Fibroblast of lung (primary cell): Measurements from ENCODE around the gene MROH8. TPM values are rescaled to one million over a fixed set of nuclear protein-coding genes. Genes with fewer than 3 reads are reported as not detected.

Experiments used
- DNase-seq, 2 donors: peaks; one replicate each; pipeline versions ENCODE4 v3.0.0 to v3.0.0-alpha.2; 2010; ENCODE audit warnings: low read depth in 2 of 2
- H2AFZ ChIP-seq: 2 replicates; pipeline ENCODE4 v1.5.1; 2012; ENCODE audit warnings: low read length, control low read depth, inconsistent platforms
- H3K27ac ChIP-seq: 2 replicates; pipeline ENCODE4 v1.5.1; 2011; ENCODE audit warnings: low read length, control low read depth; ENCODE audit not compliant: insufficient read depth
- H3K27me3 ChIP-seq: 2 replicates; pipeline ENCODE4 v1.5.1; 2011; ENCODE audit warnings: mild to moderate bottlenecking, low read length; ENCODE audit not compliant: control insufficient read depth, insufficient read depth
- H3K36me3 ChIP-seq: 2 replicates; pipeline ENCODE4 v1.5.1; 2011; ENCODE audit warnings: low read length; ENCODE audit not compliant: control insufficient read depth, insufficient read depth
- H3K4me1 ChIP-seq: 2 replicates; pipeline ENCODE4 v1.5.1; 2011; ENCODE audit warnings: low read length; ENCODE audit not compliant: control insufficient read depth, insufficient read depth; ENCODE audit errors: extremely low read depth
- H3K4me2 ChIP-seq: 2 replicates; pipeline ENCODE4 v1.5.1; 2011; ENCODE audit warnings: low read length, control low read depth; ENCODE audit not compliant: insufficient read depth; ENCODE audit errors: extremely low read depth
- H3K4me3 ChIP-seq, 4 experiments: fragments of 200-600 bp in 1 of 4; sonication (generic) in 1 of 4; replicated peaks in 1 of 4; 2 replicates each; pipeline ENCODE4 v1.5.1; 2011 to 2016; ENCODE audit warnings: low read length in 4 of 4, low read depth in 3 of 4, mild to moderate bottlenecking in 3 of 4, control low read depth in 2 of 4, inconsistent platforms in 1 of 4, mixed read lengths in 1 of 4; ENCODE audit not compliant: insufficient read depth in 1 of 4; ENCODE audit errors: control extremely low read depth in 1 of 4
- H3K79me2 ChIP-seq: 2 replicates; pipeline ENCODE4 v1.5.1; 2012; ENCODE audit warnings: mild to moderate bottlenecking, low read length, inconsistent platforms; ENCODE audit not compliant: control insufficient read depth, insufficient read depth
- H3K9ac ChIP-seq: 2 replicates; pipeline ENCODE4 v1.5.1; 2011; ENCODE audit warnings: mild to moderate bottlenecking, low read length, control low read depth; ENCODE audit not compliant: insufficient read depth
- H3K9me3 ChIP-seq: 2 replicates; pipeline ENCODE4 v1.5.1; 2012; ENCODE audit warnings: low read depth, low read length; ENCODE audit not compliant: control insufficient read depth, insufficient read depth
- H4K20me1 ChIP-seq: 2 replicates; pipeline ENCODE4 v1.5.1; 2011; ENCODE audit warnings: low read length; ENCODE audit not compliant: control insufficient read depth, insufficient read depth; ENCODE audit errors: extremely low read depth
- EZH2 ChIP-seq: IDR thresholded peaks from 2 replicates; pipeline ENCODE4 v1.5.1; 2012; ENCODE audit warnings: low read length, control low read depth, mild to moderate bottlenecking; ENCODE audit errors: missing control alignments
- polyA plus RNA-seq, 2 donors: library from polyadenylated mRNA; depleted of rRNA in 1 of 2; stranded (reverse) in 1 of 2; unstranded in 1 of 2; fragments of >200 nt; gene quantifications; 2 replicates each; pipeline ENCODE4 v1.2.1, GENCODE V29; 2011 to 2012; ENCODE audit warnings: missing spikeins in 1 of 2
- total RNA-seq: library from RNA; depleted of rRNA; stranded (reverse); fragments of >200 nt; gene quantifications from 2 replicates; pipeline ENCODE4 v1.2.1, GENCODE V29; 2014
- TF ChIP-seq, protein P1 (sequence below), 2 donors: IDR thresholded peaks in 1 of 2; conservative IDR thresholded peaks in 1 of 2; 1 replicate in 1 of 2; 2 replicates in 1 of 2; pipeline ENCODE4 v1.5.1; 2011 to 2012; ENCODE audit warnings: low read length in 2 of 2, control low read depth in 1 of 2, inconsistent platforms in 1 of 2, low read depth in 1 of 2, mild to moderate bottlenecking in 1 of 2

MROH8 gene
- total and polyA plus RNA-seq, 2 donors (not counting 1 experiment from before 2014, with no cell fraction given), result 1.2 to 2.9 TPM

DNA sequence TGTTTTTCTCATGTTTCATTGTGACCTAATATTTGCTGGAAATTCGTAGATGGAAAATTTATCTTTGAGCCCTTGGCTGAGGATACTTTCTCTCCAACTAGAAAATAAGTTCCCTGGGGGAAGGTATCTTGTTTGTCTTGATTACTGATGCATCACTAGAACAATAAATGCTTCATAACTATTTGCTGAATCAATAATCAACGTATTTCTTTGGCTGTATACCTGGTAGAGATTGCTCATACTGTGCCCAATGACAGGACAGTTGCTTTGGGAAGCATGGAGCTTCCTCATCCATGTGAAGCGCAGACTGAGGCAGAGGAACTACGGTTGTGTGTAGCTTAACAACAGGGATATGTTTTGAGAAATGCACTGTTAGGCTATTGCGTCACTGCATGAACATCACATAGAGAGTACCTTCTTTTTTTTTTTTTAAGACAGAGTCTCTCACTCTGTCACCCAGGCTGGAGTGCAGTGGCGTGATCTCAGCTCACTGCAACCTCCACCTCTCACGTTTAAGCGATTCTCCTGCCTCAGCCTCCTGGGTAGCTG lies 34.4 kb downstream of the MROH8 start:
- Histone ChIP-seq H4K20me1 (no peaks in the 10 kb centered on the region), H2AFZ (no peak overlapping the region), H3K9me3 (no peaks in the 10 kb centered on the region), H3K4me3 (no peak overlapping the region), H3K79me2 (no peaks in the 10 kb centered on the region), H3K36me3 (no peaks in the 10 kb centered on the region), H3K4me2 (no peak overlapping the region), H3K4me1 (no peaks in the 10 kb centered on the region), H3K9ac (no peak overlapping the region), H3K27ac (no peak overlapping the region), H3K27me3 (no peaks in the 10 kb centered on the region)
- no peak for DNase-seq
- TF ChIP-seq, protein P1, sequence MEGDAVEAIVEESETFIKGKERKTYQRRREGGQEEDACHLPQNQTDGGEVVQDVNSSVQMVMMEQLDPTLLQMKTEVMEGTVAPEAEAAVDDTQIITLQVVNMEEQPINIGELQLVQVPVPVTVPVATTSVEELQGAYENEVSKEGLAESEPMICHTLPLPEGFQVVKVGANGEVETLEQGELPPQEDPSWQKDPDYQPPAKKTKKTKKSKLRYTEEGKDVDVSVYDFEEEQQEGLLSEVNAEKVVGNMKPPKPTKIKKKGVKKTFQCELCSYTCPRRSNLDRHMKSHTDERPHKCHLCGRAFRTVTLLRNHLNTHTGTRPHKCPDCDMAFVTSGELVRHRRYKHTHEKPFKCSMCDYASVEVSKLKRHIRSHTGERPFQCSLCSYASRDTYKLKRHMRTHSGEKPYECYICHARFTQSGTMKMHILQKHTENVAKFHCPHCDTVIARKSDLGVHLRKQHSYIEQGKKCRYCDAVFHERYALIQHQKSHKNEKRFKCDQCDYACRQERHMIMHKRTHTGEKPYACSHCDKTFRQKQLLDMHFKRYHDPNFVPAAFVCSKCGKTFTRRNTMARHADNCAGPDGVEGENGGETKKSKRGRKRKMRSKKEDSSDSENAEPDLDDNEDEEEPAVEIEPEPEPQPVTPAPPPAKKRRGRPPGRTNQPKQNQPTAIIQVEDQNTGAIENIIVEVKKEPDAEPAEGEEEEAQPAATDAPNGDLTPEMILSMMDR (conservative IDR thresholded peaks at IDR 0.05 in 1 of 2, IDR thresholded peaks at IDR 0.05 in 1 of 2; ENCODE audit: low read depth in 1 of 2, low read length in 2 of 2), result no peak
- no peak for TF ChIP-seq EZH2

DNA sequence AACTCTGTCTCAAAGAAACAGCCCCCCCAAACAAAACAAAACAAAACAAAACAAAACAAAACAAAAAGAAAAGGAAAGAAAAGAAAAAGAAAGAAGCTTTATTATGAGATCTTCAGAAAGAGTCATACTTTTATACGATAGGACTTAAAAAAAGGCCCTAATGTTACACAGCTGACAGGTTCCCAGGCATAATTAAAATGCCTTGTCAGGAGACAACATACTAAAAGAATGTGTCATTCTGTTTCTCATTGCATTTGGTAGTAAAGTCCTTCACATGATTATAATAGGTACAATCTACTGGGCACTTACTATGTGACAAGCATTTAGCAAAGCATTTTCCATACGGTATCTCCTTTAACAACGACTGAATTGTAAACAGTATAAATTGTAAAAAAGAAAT lies 36.6 kb downstream of the MROH8 start:
- no peak overlapping the region for H3K4me3 ChIP-seq
- TF ChIP-seq EZH2, result no peak
- TF ChIP-seq, protein P1 (conservative IDR thresholded peaks at IDR 0.05 in 1 of 2, IDR thresholded peaks at IDR 0.05 in 1 of 2; ENCODE audit: low read depth in 1 of 2, low read length in 2 of 2), result no peak
- no peaks in the 10 kb centered on the region for H4K20me1 ChIP-seq
- H3K4me2 ChIP-seq, result no peak overlapping the region
- no peaks in the 10 kb centered on the region for H3K27me3 ChIP-seq
- H3K9me3 ChIP-seq, result no peaks in the 10 kb centered on the region
- no peaks in the 10 kb centered on the region for H3K36me3 ChIP-seq
- DNase-seq, result peak in 1 of 2 donors; percentile 39
- H3K27ac ChIP-seq, result no peak overlapping the region
- H3K79me2 ChIP-seq, result no peaks in the 10 kb centered on the region
- no peaks in the 10 kb centered on the region for H3K4me1 ChIP-seq
- no peak overlapping the region for H2AFZ ChIP-seq
- no peak overlapping the region for H3K9ac ChIP-seq

DNA sequence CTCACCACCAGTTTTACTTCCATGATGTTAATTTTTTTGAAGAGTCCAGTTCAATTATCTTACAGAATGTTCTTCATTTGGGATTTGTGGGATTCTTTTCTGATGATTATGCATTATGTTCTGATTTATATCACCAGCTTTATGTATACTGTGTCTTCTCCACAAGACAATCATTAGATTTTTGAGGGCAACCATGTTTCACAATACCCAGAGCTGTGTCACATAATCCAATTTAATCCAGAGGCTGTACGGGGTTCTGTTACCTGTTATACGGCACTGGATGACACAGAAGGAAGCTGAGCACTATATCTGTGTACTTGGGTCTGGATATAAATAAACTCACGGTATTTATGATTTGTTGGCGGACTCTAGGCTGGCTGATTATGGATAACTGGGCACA lies 41.8 kb downstream of the MROH8 start:
- Histone ChIP-seq H3K27ac (no peak overlapping the region), H3K9ac (no peak overlapping the region), H3K27me3 (no peaks in the 10 kb centered on the region), H3K36me3 (no peaks in the 10 kb centered on the region), H3K4me2 (no peak overlapping the region), H4K20me1 (no peaks in the 10 kb centered on the region), H3K4me1 (no peaks in the 10 kb centered on the region), H3K79me2 (no peaks in the 10 kb centered on the region), H3K4me3 (no peak overlapping the region), H3K9me3 (no peaks in the 10 kb centered on the region), H2AFZ (no peak overlapping the region)
- TF ChIP-seq, protein P1 (conservative IDR thresholded peaks at IDR 0.05 in 1 of 2, IDR thresholded peaks at IDR 0.05 in 1 of 2; ENCODE audit: low read depth in 1 of 2, low read length in 2 of 2), result no peak
- no peak for TF ChIP-seq EZH2
- no peak for DNase-seq
